GM19043 (cell line): ENCODE data around the gene POLE3.
"Not testable (repeated sequence)": the region's sequence is repeated elsewhere in the genome, so short reads cannot be mapped to it uniquely, and the experiment has no call there.

Source experiments
- ATAC-seq: cut with Tn5 transposase; IDR thresholded peaks from one replicate; pipeline ENCODE4 v1.9.1; 2021; ENCODE audit warnings: low read depth; ENCODE audit not compliant: unreplicated experiment

POLE3 gene

DNA sequence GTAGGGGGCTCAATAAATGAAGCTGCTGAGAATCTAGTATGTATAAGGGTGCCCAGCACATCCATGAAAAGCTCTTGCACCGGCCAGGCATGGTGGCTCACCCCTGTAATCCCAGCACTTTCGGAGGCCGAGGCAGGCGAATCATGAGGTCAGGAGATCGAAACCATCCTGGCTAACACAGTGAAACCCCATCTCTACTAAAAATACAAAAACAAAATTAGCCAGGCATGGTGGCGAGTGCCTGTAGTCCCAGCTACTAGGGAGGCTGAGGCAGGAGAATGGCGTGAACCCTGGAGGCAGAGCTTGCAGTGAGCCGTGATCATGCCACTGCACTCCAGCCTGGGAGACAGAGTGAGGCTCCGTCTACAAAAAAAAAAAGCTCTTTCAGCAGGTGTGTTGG lies 4.1 kb downstream of the POLE3 start:
- not testable (repeated sequence) for ATAC-seq

- no peak for ATAC-seq
Measured at GRCh38 chr9:113403646-113404045, 6.8 kb downstream of the POLE3 start.

GRCh38 chr9:113401027-113401792 lies 9.3 kb downstream of the POLE3 start, which contains the start of gene ALAD:
Gene ALAD, minus strand, starts transcription at chr9:113401284. Its CDS starts 7,725 bp downstream, at chr9:113393559.
- peak; percentile 99 for ATAC-seq

GRCh38 chr9:113399646-113400200 lies 10.8 kb downstream of the POLE3 start:
- ATAC-seq: no peak

GRCh38 chr9:113398796-113399195 lies 11.7 kb downstream of the POLE3 start:
- ATAC-seq: no peak

DNA sequence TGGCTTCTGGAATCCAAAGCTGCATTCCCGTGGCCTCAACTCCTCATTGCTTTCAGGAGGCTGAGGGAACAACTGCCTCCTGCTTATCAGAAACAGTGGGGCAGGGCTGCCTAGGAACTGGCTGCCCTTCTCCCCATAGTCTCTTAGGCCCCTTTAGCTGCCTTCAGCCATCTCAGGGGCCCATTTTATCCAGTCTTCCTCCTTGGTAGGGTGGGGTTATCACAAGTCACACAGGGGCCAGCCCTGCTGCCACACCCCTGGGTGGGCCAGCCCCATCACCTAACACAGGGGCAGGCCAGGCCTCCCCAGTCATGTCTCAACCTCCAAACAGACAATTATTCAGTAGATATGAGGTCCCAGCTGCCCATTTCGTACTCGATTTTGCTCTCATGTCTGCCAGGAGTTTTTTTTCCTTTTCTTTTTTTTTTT lies 13.3 kb downstream of the POLE3 start:
- no peak for ATAC-seq

DNA sequence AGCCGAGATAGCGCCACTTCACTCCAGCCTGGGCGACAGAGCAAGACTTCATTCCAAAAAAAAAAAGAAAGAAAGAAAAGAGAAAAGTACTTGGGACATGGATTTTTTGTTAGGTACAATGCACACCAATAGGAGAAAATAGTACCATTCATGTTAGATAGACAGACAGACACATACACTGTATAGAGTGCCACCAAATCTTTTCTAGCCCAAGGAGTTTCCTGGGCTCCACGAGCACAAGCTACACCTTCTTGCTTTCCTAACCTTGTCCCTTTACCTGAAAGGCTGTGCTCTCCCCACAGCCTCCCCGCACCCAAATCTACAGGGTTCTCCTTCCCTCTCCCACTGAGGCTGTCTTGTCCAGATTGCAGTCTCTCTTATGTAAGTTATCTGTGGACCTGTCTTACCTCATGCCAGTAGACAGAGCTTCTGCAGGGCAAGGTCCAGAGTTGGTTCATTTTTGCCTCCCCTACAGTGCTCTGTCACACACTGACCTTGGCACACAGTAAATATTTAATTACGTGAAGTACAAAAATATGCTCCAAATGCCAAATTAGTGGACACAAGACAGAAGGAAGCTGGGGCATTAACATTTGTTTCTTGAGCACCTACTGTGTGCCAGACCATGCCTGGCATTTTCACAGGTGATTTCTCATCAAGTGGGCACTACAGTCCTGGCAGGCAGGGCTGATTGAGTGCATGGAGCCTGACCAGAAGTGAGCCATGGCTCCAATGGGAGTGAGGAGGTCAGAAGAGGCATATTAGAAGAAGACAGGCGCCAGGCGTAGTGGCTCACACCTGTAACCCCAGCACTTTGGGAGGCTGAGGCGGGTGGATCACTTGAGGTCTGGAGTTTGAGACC lies 15.2 kb downstream of the POLE3 start:
- ATAC-seq: no peak

DNA sequence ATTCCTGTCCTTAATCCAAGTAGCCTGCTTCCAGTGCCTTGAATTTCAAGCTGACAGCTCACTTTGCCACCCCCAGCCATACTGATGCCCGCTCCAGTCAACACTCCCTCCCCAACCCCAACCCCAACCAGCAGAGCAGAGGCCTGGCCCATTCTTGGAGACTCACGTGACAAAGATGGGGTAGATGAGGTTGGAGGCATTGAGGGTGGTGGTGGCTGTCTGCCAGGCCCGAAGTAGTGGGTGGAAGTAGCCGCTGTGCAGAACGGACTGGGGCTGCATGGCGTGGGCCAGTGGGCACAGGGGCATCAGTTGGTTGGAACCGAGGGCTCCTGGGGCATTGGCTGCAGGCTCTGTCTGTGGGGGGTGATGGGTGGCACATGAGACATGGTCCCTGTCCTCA lies 17.2 kb downstream of the POLE3 start:
- ATAC-seq: no peak

DNA sequence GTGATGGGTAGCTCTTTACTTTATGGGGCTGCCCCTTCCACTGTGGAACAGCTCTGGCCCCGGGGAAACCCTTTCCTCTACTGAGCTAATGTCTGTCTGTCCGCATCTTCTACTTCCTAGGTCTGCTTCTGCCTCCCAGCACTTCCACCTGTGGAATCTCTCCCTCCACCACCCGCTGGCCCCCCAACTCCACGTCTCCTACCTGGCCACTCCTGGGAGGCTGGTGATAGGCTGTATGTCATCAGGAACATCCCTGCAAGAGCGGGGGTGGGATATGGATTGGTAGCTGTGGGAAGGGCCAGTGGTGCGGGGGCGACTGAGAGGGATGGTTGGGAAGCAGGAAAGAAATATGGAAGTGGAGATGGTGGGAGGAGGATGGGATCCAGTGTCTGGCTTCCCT lies 18.6 kb downstream of the POLE3 start:
- no peak for ATAC-seq

DNA sequence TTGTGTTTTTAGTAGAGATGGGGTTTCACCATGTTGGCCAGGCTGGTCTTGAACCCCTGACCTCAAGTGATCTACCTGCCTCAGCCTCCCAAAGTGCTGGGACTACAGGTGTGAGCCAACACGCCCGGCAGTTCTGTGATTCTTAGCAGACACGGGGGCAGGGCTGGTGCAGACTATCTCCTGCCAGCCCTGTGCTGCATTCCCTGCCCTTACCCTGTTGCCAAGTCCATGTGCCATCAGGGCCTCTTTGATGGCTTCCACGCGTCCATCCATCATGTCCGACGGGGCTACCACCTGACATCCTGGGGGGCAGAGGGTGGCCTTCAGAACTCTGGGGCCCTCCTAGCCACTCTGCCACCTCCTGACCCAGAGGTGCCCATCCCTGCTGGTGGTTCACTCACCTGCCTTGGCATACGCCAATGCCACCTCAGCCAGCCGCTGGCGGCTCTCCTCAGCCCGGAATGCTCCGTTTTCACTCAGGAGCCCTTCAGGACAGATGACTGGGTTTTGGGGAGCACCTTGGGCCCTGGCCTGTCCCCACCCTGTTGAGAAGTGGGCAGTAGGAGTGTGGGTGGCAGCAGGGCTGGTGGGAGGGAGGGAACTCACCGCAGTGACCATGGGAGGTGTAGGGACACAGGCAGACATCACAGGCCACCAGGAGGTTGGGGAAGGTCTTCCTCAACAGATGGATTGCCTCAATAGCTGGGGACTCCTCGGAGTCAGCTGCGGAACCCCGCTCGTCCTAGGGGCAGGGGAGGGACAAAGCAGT lies 20.1 kb downstream of the POLE3 start:
- no peak for ATAC-seq

- ATAC-seq: no peak
Measured at GRCh38 chr9:113389451-113389850, 21.0 kb downstream of the POLE3 start.

DNA sequence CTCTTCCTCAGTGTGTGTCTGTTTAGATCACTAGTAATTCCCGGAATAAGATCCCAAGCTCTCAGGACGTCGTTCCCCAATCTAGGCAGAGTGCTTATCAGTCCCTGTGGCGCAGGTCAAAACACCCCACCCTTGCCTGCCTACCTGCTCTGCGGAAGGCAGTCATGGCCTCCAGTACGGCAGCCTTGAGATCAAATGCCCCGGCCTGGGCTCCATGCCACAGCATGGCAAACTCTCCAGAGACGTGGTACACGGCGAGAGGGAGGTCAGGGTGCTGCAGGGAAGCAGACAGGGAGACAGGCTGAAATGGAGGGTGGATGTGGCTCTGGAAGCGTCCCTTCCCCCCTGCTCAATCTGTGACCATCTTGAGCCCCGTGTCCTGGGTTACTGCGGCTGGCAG lies 21.6 kb downstream of the POLE3 start:
- ATAC-seq: no peak

DNA sequence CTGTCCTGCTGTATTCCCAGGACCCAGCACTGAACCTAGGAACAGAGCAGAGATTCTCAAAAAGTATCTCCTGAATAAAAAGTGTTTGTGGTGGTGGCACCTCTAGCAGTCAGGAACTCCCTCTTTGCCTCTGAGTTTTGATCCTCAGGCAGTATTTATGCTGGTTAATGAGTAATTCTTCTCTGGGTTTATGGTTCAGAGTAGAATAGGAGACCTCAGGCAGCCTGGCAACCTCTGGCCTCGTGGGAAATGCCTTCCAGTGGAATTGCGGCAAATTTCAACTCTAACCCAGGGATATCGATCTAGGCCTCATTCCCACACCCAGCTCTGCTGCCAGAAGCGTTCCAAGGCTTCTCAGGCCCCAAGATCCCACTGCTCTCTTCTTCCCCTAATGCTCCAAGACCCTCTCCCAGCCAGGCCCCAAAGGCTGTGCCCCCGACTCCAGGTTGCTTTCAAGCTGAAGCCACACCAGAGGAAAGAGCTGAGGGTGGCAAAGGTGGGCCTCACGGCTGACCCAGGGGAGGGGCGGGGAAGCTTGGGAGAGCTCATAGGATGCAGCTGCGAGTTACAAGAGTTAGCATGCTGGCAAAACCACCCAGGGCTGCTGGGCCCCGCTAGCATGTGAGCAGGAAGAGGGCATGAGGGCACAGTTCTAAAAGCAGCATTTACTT lies 22.8 kb downstream of the POLE3 start:
- no peak for ATAC-seq

- ATAC-seq: no peak
Measured at GRCh38 chr9:113386571-113387393, 23.7 kb downstream of the POLE3 start.

DNA sequence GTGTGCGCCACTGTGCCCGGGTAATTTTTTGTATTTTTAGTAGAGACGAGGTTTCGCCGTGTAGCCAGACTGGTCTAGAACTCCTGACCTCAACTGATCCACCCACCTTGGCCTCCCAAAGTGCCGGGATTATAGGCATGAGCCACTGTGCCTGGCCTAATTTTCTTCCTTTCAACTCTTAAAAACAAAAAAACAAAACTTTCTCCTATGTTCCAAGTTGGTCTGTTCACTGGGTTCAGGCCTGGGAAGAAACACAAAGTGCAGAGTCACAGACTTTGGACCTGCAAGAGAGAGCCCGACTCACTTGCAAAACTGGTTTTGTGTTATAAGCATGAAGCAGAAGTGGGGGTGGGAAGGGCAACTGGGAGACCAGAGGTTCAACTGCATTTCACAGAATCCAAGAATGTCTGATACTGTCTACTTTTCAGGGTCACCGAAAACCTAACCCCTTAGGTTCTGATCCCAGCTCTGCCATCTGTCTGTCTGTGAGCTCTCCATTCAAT lies 28.5 kb downstream of the POLE3 start:
- ATAC-seq: no peak

- ATAC-seq: not testable (repeated sequence)
Measured at GRCh38 chr9:113381441-113381840, 29.0 kb downstream of the POLE3 start.

DNA sequence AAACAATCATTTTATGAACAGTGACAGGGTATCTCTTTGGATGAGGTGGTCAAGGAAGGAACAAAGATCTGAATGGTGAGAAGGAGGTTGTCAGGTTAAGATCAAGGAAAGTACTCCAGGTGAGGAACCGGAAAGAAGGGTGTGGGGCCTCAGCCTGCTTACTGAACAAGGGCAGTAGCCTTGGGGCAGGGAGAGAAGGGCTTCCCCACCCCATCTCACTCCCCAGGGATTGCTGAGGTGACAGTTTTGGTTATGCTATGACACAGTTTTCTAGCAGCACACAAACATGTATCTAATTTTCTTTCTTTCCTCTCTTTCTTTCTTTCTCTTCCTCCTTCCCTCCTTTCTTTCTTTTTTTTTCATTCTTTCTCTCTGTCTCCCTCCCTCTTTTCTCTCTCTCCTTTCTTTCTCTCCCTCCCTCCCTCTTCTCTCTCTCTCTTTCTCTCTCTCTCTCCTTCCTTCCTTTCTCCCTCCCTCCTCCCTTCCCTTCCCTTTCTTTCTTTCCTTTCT lies 29.6 kb downstream of the POLE3 start:
- ATAC-seq: peak; percentile 58

GRCh38 chr9:113379829-113380210 lies 30.7 kb downstream of the POLE3 start:
- not testable (repeated sequence) for ATAC-seq
